Erythroblast (primary cell): ENCODE data around the gene PCMTD2.

ENCODE experiments used
- GATA1 ChIP-seq: IDR thresholded peaks from 2 replicates; pipeline ENCODE4 v1.6.1; 2011; ENCODE audit warnings: low read depth, mild to moderate bottlenecking, control low read depth, low read length, moderate library complexity
- POLR2A ChIP-seq: IDR thresholded peaks from 2 replicates; pipeline ENCODE4 v1.6.1; 2011; ENCODE audit warnings: mild to moderate bottlenecking, low read length

GRCh38 chr20:64253443-64253842, 2.1 kb upstream of the PCMTD2 start:
- TF ChIP-seq POLR2A = no peak
- TF ChIP-seq GATA1 = no peak
